BJ (cell line): Measurements from ENCODE around the gene FBLN5. TPM values are rescaled to one million over a fixed set of nuclear protein-coding genes. Genes with fewer than 3 reads are reported as not detected.

Experiments used
- CTCF ChIA-PET: fragments of 350-600 bp; formaldehyde crosslinking; extraction: SDS; loops from one replicate; lab custom pipeline; 2021; ENCODE audit warnings: antibody characterized with exemption, inconsistent platforms; lab: Yijun Ruan, JAX
- POLR2A ChIA-PET: fragments of 300-600 bp; sonication (Branson Sonifier 250); formaldehyde crosslinking; extraction: SDS; loops from one replicate; lab custom pipeline; 2021; ENCODE audit warnings: antibody characterized with exemption; lab: Charles Lee
- DNase-seq: peaks from one replicate; pipeline ENCODE4 v3.0.0-alpha.2; 2011; ENCODE audit warnings: low read depth
- H3K27me3 ChIP-seq: 2 replicates; pipeline ENCODE4 v1.6.0; 2011; ENCODE audit warnings: low read length; ENCODE audit not compliant: control insufficient read depth, insufficient read depth
- H3K36me3 ChIP-seq: 2 replicates; pipeline ENCODE4 v1.5.1; 2011; ENCODE audit warnings: low read length; ENCODE audit not compliant: control insufficient read depth, insufficient read depth
- H3K4me3 ChIP-seq: 2 replicates; pipeline ENCODE4 v1.5.1; 2011; ENCODE audit warnings: low read depth, mild to moderate bottlenecking, control low read depth, low read length
- polyA plus RNA-seq: library from polyadenylated mRNA; depleted of rRNA; stranded (reverse); fragments of >200 nt; gene quantifications from 2 replicates; pipeline ENCODE4 v1.2.3, GENCODE V29; 2011; rRNA removed
- TF ChIP-seq, protein P1 (sequence below): IDR thresholded peaks from 2 replicates; pipeline ENCODE4 v1.5.1; 2011; ENCODE audit warnings: low read depth, mild to moderate bottlenecking, control low read depth, inconsistent platforms, low read length, moderate library complexity; ENCODE audit not compliant: insufficient read depth

The FBLN5 gene
- polyA plus RNA-seq, 1 experiment = 158 TPM

DNA sequence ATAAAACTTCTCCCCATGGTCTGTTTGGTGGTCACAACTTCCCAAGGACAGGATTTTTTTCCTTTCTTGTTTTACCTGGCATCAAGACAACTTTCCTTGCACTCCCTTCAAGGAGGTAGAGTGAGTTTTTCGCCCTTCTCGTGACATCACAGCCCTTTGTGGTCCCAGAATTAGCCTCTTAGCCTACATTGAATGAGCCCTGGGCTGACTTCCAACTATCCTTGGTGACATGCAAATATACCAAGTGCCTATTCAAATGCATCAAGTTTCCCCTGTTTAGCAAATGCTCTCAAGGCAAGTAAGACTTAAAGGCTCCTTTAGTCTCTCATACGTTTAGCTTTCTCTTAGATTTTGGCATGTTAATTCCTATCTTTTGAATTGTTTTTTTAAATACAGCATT, 116.7 kb downstream of the FBLN5 start:
- DNase-seq = no peak
- Histone ChIP-seq H3K4me3 (no peak overlapping the region), H3K36me3 (no peaks in the 10 kb centered on the region), H3K27me3 (peaks cover under 1% of the 10 kb centered on the region)
- TF ChIP-seq, protein P1, sequence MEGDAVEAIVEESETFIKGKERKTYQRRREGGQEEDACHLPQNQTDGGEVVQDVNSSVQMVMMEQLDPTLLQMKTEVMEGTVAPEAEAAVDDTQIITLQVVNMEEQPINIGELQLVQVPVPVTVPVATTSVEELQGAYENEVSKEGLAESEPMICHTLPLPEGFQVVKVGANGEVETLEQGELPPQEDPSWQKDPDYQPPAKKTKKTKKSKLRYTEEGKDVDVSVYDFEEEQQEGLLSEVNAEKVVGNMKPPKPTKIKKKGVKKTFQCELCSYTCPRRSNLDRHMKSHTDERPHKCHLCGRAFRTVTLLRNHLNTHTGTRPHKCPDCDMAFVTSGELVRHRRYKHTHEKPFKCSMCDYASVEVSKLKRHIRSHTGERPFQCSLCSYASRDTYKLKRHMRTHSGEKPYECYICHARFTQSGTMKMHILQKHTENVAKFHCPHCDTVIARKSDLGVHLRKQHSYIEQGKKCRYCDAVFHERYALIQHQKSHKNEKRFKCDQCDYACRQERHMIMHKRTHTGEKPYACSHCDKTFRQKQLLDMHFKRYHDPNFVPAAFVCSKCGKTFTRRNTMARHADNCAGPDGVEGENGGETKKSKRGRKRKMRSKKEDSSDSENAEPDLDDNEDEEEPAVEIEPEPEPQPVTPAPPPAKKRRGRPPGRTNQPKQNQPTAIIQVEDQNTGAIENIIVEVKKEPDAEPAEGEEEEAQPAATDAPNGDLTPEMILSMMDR = no peak
- POLR2A ChIA-PET = no interaction called here
- CTCF ChIA-PET = no interaction called here

DNA sequence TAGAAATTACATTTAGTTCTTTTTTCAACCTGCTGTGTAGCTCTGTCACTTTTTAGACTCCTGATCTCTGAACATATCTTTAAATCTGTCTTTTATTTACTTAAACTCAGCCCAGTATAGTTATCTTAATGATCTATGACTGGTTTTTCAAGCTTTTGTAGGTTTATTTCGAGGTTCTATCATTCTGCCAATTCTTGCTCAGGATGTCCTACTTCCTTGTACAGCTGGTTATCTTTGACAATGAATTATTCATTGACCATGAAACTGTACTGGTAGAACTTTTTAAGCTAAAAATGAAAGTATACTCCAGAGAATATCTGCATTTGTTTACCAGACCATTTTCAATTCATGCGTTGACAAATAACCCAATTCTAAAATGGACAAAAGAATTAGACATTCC, 118.0 kb downstream of the FBLN5 start:
- ChIA-PET POLR2A (no interaction called here), CTCF (interaction anchor here (1.0 kb wide), 1 partner anchor 19 kb away, joined by 4 read pairs; no protein-coding TSS in a partner anchor)
- TF ChIP-seq, protein P1 = no peak
- Histone ChIP-seq H3K27me3 (no peaks in the 10 kb centered on the region; the same call in 1 of the 2 replicates), H3K4me3 (no peak overlapping the region), H3K36me3 (no peaks in the 10 kb centered on the region)
- DNase-seq = no peak

DNA sequence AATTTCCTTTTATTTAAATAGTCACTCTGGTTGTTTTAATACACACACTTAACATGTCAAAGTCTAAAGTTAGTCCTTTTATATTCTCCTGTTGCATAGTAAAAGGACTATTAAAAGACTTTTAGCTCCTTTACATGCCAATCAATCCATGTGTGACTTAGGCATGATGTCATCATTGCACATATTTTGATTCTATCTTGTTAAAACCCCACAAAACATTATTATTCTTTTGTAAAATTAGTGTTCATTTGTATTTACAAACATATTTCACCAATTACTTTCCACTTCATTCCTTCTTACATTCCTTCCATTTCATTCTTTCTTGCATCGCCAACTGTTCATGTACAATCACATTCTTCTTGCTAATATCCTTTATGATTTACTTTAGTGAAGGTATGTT, 119.7 kb downstream of the FBLN5 start:
- TF ChIP-seq, protein P1 = no peak

More for the DNA sequence above, 119.7 kb downstream of the FBLN5 start:
- ChIA-PET POLR2A (no interaction called here), CTCF (no interaction called here)
- Histone ChIP-seq H3K36me3 (no peaks in the 10 kb centered on the region), H3K4me3 (no peak overlapping the region), H3K27me3 (no peaks in the 10 kb centered on the region; the same call in 1 of the 2 replicates)
- DNase-seq = no peak

Other genes with a start within 250 kb of the FBLN5 start
- gene CATSPERB, start 215.6 kb downstream of the FBLN5 start, polyA plus RNA-seq = not detected in 2 replicates
- gene TC2N, start 80.2 kb downstream of the FBLN5 start, polyA plus RNA-seq = 0.05 and 0.18 TPM in 2 replicates
- 14.7 and 20.2 TPM in 2 replicates for gene TRIP11, start 92.4 kb upstream of the FBLN5 start, polyA plus RNA-seq
- 8.6 and 22.9 TPM in 2 replicates for gene ATXN3, start 158.9 kb upstream of the FBLN5 start, polyA plus RNA-seq
- 163 and 327 TPM in 2 replicates for gene NDUFB1, start 174.0 kb upstream of the FBLN5 start, polyA plus RNA-seq
- 14.2 and 35.7 TPM in 2 replicates for gene CPSF2, start 174.3 kb upstream of the FBLN5 start, polyA plus RNA-seq